Activated B cell treated with CpG ODN at 0.5 μM for 24 hours (primary cell): ENCODE measurements around the gene MPZL1. TPM values are rescaled to one million over a fixed set of nuclear protein-coding genes. Genes with fewer than 3 reads are reported as not detected.

Source experiments
- ATAC-seq: fragments of 200-7000 bp; cut with Tn5 transposase; one replicate; pipeline ENCODE4 v1.10.0; 2021; ENCODE audit warnings: low read depth, mild to moderate bottlenecking, moderate library complexity
- CTCF ChIA-PET: fragments of 350-600 bp; sonication (Branson Sonifier 250); formaldehyde crosslinking; loops from one replicate; lab custom pipeline; 2021; ENCODE audit warnings: antibody characterized with exemption; lab: Charles Lee
- POLR2A ChIA-PET: fragments of 350-600 bp; sonication (Branson Sonifier 250); formaldehyde crosslinking; loops from one replicate; lab custom pipeline; 2021; ENCODE audit warnings: antibody characterized with exemption; lab: Charles Lee
- DNase-seq: peaks from one replicate; pipeline ENCODE4 v3.0.0; 2022
- H3K27ac Mint-ChIP-seq: one replicate; pipeline ENCODE4 v1.8.0; 2020; ENCODE audit warnings: mixed read lengths
- H3K27me3 Mint-ChIP-seq: one replicate; pipeline ENCODE4 v1.8.0; 2021; ENCODE audit warnings: mixed read lengths
- H3K36me3 Mint-ChIP-seq: one replicate; pipeline ENCODE4 v1.8.0; 2021; ENCODE audit warnings: low read depth, mixed read lengths
- H3K4me1 Mint-ChIP-seq: one replicate; pipeline ENCODE4 v1.8.0; 2021; ENCODE audit warnings: mixed read lengths
- H3K4me3 Mint-ChIP-seq: one replicate; pipeline ENCODE4 v1.8.0; 2020; ENCODE audit warnings: mild to moderate bottlenecking, mixed read lengths
- H3K9me3 Mint-ChIP-seq: one replicate; pipeline ENCODE4 v1.8.0; 2020; ENCODE audit warnings: mixed read lengths
- intact Hi-C: fragments of 100-400 bp; cut with micrococcal nuclease; formaldehyde crosslinking; loops from one replicate; pipeline ENCODE4 v1.15.1; 2024
- total RNA-seq: library from RNA; stranded (reverse); gene quantifications from 2 replicates; pipeline ENCODE4 v1.2.3, GENCODE V29; 2022
- TF ChIP-seq, protein P1 (sequence below): fragments of 200-600 bp; IDR thresholded peaks from one replicate; pipeline ENCODE4 v1.8.0; 2022; ENCODE audit warnings: antibody characterized with exemption, mild to moderate bottlenecking

Gene MPZL1
- total RNA-seq, 1 donor from 2014 or later: 27.2 TPM

DNA sequence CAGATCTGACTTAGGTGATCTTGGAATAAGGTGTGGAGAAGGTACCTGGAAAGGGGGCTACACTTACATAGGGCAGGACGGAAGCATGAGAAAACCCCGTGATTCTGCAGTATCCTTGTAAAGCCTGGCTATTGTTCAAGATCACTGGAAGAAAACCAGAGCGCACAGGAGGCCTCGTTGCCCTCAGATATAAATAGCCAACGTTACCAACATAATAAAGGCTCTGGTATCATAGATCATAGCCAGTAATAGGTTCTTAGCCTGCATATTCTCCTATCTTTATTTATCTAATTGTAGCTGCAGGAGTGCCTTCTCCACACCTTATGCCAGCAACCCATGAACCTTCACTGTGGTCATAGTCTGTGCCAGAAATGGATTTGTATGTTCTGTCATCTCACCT is 35.9 kb upstream of the MPZL1 start:
- H3K27me3 Mint-ChIP-seq: no peaks in the 10 kb centered on the region
- peaks cover 84% of the 10 kb centered on the region for H3K36me3 Mint-ChIP-seq
- no peaks in the 10 kb centered on the region for H3K9me3 Mint-ChIP-seq
- ATAC-seq: no peak
- intact Hi-C loops: loop anchor here (2.0 kb wide), 1 partner anchor 17 kb away; no protein-coding TSS in a partner anchor
- H3K4me1 Mint-ChIP-seq: peaks cover 45% of the 10 kb centered on the region
- peak overlapping the region; percentile 84 for H3K27ac Mint-ChIP-seq
- ChIA-PET CTCF (interaction anchor here (3.9 kb wide), 1 partner anchor 84 kb away, joined by 197 read pairs; no protein-coding TSS in a partner anchor), POLR2A (interaction anchor here (2.8 kb wide), 1 partner anchor 85 kb away, joined by 44 read pairs; no protein-coding TSS in a partner anchor)
- no peak for DNase-seq
- H3K4me3 Mint-ChIP-seq: no peak overlapping the region
- TF ChIP-seq, protein P1, sequence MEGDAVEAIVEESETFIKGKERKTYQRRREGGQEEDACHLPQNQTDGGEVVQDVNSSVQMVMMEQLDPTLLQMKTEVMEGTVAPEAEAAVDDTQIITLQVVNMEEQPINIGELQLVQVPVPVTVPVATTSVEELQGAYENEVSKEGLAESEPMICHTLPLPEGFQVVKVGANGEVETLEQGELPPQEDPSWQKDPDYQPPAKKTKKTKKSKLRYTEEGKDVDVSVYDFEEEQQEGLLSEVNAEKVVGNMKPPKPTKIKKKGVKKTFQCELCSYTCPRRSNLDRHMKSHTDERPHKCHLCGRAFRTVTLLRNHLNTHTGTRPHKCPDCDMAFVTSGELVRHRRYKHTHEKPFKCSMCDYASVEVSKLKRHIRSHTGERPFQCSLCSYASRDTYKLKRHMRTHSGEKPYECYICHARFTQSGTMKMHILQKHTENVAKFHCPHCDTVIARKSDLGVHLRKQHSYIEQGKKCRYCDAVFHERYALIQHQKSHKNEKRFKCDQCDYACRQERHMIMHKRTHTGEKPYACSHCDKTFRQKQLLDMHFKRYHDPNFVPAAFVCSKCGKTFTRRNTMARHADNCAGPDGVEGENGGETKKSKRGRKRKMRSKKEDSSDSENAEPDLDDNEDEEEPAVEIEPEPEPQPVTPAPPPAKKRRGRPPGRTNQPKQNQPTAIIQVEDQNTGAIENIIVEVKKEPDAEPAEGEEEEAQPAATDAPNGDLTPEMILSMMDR: no peak

DNA sequence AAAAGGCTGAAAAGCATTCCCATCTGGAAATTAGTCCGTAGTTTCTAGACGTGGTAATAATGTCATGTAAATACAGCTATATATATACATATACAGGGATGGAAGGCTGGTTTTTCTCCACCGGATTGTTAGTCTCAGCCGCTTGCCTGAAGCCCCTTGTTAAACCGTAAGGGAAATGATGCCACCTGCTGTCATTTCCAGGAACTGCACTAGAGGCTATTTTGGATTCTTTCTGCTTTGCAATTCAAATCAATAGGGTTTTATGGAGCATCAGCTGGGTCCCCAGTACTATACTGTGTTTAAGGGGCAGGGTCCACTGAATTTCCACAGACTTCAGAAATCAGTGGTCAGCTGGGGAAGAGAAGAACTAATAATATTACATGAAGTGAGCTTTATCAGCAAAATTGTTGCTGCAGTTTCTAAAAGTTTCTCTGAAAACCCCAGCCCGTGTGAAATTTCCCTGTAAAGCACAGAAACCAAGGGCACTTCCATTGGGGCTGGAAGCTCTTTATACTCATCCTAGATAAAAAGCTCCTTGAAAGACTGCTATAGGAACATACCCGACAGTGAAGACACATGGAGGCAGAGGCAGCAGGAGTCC is 33.8 kb upstream of the MPZL1 start:
- ChIA-PET POLR2A (interaction anchor here (0.6 to 2.8 kb wide), 19 partner anchors 12 to 125 kb away, joined by 3 to 44 read pairs (median 4); partner anchors contain the start of gene RCSD1), CTCF (interaction anchor here (0.7 to 3.9 kb wide), 46 partner anchors 10 to 394 kb away, joined by 3 to 197 read pairs (median 5); partner anchors contain the start of gene CREG1)
- TF ChIP-seq, protein P1: peak; percentile 81
- Mint-ChIP-seq H3K4me1 (peaks cover 45% of the 10 kb centered on the region), H3K27me3 (no peaks in the 10 kb centered on the region), H3K4me3 (no peak overlapping the region), H3K27ac (peak overlapping the region; percentile 46), H3K9me3 (no peaks in the 10 kb centered on the region), H3K36me3 (peaks cover 93% of the 10 kb centered on the region)
- intact Hi-C loops: loop anchor here (1.0 to 2.0 kb wide), 9 partner anchors 23 to 287 kb away; no protein-coding TSS in a partner anchor
- DNase-seq (no peak), ATAC-seq (peak; percentile 83)

DNA sequence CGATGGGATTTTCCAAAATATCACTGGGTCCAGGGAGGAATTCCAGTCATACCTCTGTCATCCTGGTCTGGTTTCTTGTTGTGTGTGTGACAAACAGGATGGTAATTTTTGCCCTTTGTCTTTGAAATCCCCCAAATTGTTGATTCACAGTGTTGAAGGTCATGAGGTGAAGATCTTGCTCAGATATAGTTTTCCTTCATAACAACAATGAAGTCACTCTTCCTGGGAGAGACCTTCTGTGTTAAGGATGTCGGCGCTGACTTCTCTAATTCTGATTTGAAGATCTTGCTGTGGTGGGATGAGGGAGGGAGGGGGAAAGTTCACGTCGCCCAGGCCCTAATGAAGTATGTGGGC is 32.2 kb upstream of the MPZL1 start:
- H3K4me1 Mint-ChIP-seq: peaks cover 39% of the 10 kb centered on the region
- peaks cover 94% of the 10 kb centered on the region for H3K36me3 Mint-ChIP-seq
- H3K9me3 Mint-ChIP-seq: no peaks in the 10 kb centered on the region
- CTCF ChIA-PET: interaction anchor here (3.6 kb wide), 1 partner anchor 89 kb away, joined by 19 read pairs; no protein-coding TSS in a partner anchor
- intact Hi-C loops: loop anchor here (2.0 kb wide), 2 partner anchors 21 to 289 kb away; no protein-coding TSS in a partner anchor
- no peak overlapping the region for H3K4me3 Mint-ChIP-seq
- DNase-seq (no peak), ATAC-seq (no peak)
- H3K27ac Mint-ChIP-seq: peak overlapping the region; percentile 46
- TF ChIP-seq, protein P1: no peak
- POLR2A ChIA-PET: no interaction called here
- H3K27me3 Mint-ChIP-seq: no peaks in the 10 kb centered on the region

DNA sequence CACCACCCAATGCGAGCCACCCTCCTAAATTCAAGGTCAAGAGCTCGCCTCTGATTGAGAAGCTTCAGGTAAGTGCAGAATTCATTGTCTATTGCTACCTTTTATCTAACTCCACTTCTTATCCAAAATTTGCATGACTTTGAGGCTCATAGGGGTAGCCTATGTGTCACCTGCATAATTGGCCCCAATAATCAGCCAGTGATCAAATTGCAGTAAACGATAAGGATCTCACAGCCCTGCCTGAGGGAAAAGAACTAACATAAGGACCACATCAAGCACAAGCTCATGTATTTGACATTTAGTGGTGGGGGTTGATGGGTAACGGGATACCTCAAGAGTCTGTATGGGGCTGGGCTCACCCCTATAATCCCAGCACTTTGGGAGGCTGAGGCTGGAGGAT is 31.7 kb upstream of the MPZL1 start:
- CTCF ChIA-PET: interaction anchor here (3.6 kb wide), 1 partner anchor 89 kb away, joined by 19 read pairs; no protein-coding TSS in a partner anchor
- TF ChIP-seq, protein P1: no peak
- Mint-ChIP-seq H3K4me3 (no peak overlapping the region), H3K4me1 (peaks cover 42% of the 10 kb centered on the region), H3K27me3 (no peaks in the 10 kb centered on the region), H3K27ac (peak overlapping the region; percentile 46), H3K9me3 (no peaks in the 10 kb centered on the region), H3K36me3 (peaks cover 94% of the 10 kb centered on the region)
- no peak for DNase-seq
- intact Hi-C loops: no loop called here
- POLR2A ChIA-PET: no interaction called here
- ATAC-seq: no peak

DNA sequence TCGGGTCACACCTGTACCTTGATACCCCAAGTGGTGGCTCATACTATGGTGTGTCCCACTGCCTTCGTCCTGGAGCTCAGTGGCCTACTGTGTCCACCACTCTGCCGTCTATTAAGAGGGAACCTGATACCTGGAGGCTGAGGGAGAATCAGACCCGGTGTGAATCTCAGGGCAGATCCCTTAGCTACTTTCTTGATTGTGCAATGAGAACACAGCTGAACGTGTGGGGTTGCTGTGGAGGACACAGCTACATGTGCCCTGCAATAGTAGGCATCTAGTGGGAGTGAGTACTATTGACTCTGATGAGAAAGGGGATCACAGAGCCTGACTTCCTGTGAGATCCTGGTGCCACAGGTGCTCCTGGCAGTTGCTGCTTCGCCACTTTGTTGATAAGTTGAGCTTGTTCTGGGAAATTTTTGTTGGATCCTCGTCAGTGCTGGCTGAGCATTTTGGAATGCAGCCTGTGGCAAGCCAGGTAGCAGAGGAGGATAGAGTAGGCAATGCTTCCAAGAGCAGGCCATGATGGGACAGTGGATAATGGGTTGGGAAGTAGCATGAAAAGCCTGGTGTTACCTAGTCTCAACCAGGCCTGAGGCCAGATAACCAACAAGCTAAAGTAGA is 28.2 kb upstream of the MPZL1 start:
- TF ChIP-seq, protein P1: no peak
- peak overlapping the region; percentile 27 for H3K27ac Mint-ChIP-seq
- CTCF ChIA-PET: interaction anchor here (0.8 to 3.1 kb wide), 2 partner anchors 93 to 104 kb away, joined by 3 to 13 read pairs; no protein-coding TSS in a partner anchor
- intact Hi-C loops: no loop called here
- POLR2A ChIA-PET: interaction anchor here (0.5 to 0.6 kb wide), 2 partner anchors 23 to 110 kb away, joined by 3 to 10 read pairs; no protein-coding TSS in a partner anchor
- H3K9me3 Mint-ChIP-seq: no peaks in the 10 kb centered on the region
- H3K27me3 Mint-ChIP-seq: no peaks in the 10 kb centered on the region
- no peak overlapping the region for H3K4me3 Mint-ChIP-seq
- H3K36me3 Mint-ChIP-seq: peaks cover 97% of the 10 kb centered on the region
- peaks cover 21% of the 10 kb centered on the region for H3K4me1 Mint-ChIP-seq
- no peak for DNase-seq
- ATAC-seq: no peak
